Measurements from ENCODE around the gene LENG1. TPM values are rescaled to one million over a fixed set of nuclear protein-coding genes. Genes with fewer than 3 reads are reported as not detected.

Gene LENG1
- total and polyA plus RNA-seq, 7 donors = 7.8 to 11.5 (median 8.6) TPM

DNA sequence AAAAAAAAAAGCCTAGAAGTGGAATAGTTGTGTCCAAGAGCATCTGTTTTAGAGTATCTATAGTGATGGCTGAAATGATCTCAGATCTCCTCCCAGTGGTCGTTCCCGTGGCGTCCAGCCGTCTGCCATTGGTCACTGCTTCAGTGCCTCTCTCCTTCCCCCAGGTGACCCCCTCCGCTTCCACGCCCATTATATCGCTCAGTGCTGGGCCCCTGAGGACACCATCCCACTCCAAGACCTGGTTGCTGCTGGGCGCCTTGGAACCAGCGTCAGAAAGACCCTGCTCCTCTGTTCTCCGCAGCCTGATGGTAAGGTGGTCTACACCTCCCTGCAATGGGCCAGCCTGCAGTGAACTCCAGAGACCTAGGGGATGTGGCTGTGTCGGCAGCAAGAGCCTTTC, 33.5 kb upstream of the LENG1 start:
- 94 to 96% methylated on average over 11 of the region's 11 CpGs for WGBS, 2 donors
- H3K36me3 ChIP-seq = peaks cover 0 to 16% (median 4%) of the 10 kb centered on the region in 4 donors
- peaks cover 0 to 27% (median 24%) of the 10 kb centered on the region in 4 donors for H3K4me1 ChIP-seq
- TF ChIP-seq POLR2A (IDR thresholded peaks at IDR 0.05) (no peak), POLR2AphosphoS5 (IDR thresholded peaks at IDR 0.05) (no peak), EP300 (IDR thresholded peaks at IDR 0.05) (no peak)
- no peaks in the 10 kb centered on the region for H3K27me3 ChIP-seq
- no peak for DNase-seq
- H3K27ac ChIP-seq = peak overlapping the region in 2 of 4 donors; percentile 94 to 97
- intact Hi-C loops (cut with DNase I) = loop anchor here (10.0 kb wide), 1 partner anchor 922 kb away; the partner anchor contains the start of gene PPP1R12C
- no peak overlapping the region for H3K4me3 ChIP-seq
- H3K9me3 ChIP-seq = no peaks in the 10 kb centered on the region

DNA sequence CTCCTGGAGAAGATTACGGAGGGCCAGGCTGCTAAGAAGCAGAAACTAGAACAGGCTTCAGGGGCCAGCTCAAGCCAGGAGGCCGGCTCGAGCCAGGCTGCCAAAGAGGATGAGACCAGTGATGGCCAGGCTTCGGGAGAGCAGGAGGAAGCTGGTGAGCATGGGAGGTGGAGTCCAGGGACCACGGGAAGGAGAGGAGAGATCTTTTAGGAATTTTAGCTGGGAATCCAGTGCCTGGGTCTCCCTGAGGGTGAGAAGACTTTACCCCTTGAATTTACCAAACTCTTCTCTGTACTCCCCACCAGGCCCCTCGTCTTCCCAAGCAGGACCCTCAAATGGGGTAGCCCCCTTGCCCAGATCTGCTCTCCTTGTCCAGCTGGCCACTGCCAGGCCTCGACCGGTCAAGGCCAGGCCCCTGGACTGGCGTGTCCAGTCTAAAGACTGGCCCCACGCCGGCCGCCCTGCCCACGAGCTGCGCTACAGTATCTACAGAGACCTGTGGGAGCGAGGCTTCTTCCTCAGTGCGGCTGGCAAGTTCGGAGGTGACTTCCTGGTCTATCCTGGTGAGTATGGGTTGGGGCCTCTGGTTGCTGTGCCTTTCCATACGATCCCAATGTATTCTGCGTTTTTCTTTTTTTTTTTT, 32.4 kb upstream of the LENG1 start:
- 63 to 69% methylated on average over 19 of the region's 19 CpGs for whole genome bisulfite sequencing, 2 donors
- Histone ChIP-seq H3K9me3 (no peaks in the 10 kb centered on the region), H3K4me1 (peaks cover 0 to 28% (median 26%) of the 10 kb centered on the region in 4 donors), H3K36me3 (peaks cover 0 to 20% (median 4%) of the 10 kb centered on the region in 4 donors), H3K4me3 (peak overlapping the region; percentile 54 to 95 (median 88)), H3K27me3 (no peaks in the 10 kb centered on the region), H3K27ac (peak overlapping the region; percentile 94 to 99 (median 98))
- DNase-seq = no peak
- intact Hi-C loops (cut with DNase I) = loop anchor here (10.0 kb wide), 1 partner anchor 923 kb away; the partner anchor contains the start of gene PPP1R12C
- no peak for TF ChIP-seq POLR2A (IDR thresholded peaks at IDR 0.05)
- TF ChIP-seq, protein P1, sequence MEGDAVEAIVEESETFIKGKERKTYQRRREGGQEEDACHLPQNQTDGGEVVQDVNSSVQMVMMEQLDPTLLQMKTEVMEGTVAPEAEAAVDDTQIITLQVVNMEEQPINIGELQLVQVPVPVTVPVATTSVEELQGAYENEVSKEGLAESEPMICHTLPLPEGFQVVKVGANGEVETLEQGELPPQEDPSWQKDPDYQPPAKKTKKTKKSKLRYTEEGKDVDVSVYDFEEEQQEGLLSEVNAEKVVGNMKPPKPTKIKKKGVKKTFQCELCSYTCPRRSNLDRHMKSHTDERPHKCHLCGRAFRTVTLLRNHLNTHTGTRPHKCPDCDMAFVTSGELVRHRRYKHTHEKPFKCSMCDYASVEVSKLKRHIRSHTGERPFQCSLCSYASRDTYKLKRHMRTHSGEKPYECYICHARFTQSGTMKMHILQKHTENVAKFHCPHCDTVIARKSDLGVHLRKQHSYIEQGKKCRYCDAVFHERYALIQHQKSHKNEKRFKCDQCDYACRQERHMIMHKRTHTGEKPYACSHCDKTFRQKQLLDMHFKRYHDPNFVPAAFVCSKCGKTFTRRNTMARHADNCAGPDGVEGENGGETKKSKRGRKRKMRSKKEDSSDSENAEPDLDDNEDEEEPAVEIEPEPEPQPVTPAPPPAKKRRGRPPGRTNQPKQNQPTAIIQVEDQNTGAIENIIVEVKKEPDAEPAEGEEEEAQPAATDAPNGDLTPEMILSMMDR (IDR thresholded peaks at IDR 0.05) = no peak
- TF ChIP-seq EP300 (IDR thresholded peaks at IDR 0.05) = no peak
- TF ChIP-seq POLR2AphosphoS5 (IDR thresholded peaks at IDR 0.05) = no peak

DNA sequence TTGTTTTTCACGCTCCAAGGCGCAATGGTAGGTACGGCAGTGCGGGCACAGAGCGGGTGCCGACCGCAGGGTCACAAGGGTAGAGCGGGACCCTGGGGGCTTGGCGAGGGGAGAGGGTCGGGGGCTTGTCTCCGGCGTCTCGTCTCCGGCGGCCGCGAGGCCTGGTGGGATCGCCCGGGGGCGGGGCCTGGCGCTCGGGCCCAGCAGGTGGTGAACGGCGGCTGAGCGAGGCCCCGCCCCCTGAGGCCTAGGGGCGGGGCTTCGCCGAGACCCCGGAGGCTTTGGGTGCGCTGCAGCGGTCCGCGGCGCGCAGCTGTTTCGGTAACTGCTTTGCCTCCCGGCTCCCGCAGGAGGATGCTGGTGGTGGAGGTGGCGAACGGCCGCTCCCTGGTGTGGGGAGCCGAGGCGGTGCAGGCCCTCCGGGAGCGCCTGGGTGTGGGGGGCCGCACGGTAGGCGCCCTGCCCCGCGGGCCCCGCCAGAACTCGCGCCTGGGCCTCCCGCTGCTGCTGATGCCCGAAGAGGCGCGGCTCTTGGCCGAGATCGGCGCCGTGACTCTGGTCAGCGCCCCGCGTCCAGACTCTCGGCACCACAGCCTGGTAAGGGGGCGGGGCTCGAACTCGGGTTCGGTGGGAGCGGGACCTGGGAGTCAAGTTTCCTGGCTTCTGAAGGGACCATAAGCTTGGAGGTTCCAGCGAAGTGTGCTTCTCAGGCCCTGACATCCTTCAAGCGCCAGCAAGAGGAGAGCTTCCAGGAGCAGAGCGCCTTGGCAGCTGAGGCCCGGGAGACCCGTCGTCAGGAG, 31.7 kb upstream of the LENG1 start, which contains the start of gene TSEN34:
TSS of gene TSEN34 (plus strand) at position 298 of the 800 bp plus-strand sequence. CDS start at position 355, 57 bp downstream.
- no peaks in the 10 kb centered on the region for H3K9me3 ChIP-seq
- H3K27ac ChIP-seq = peak within 1 kb of the TSS; percentile 94 to 99 (median 98)
- DNase-seq = peak; percentile 81
- no peaks in the 10 kb centered on the region for H3K27me3 ChIP-seq
- peak within 1 kb of the TSS; percentile 54 to 95 (median 88) for H3K4me3 ChIP-seq
- 1% methylated on average over 77 of the region's 77 CpGs for WGBS, 2 donors
- H3K36me3 ChIP-seq = peaks cover 0 to 27% (median 4%) of the 10 kb centered on the region in 4 donors
- TF ChIP-seq POLR2AphosphoS5 (IDR thresholded peaks at IDR 0.05) (peak; percentile 66 to 90 (median 82)), POLR2A (IDR thresholded peaks at IDR 0.05) (peak; percentile 18 to 48), EP300 (IDR thresholded peaks at IDR 0.05) (no peak)
- TF ChIP-seq, protein P1 (IDR thresholded peaks at IDR 0.05) = no peak
- intact Hi-C loops (cut with DNase I) = loop anchor here (10.0 kb wide), 1 partner anchor 924 kb away; the partner anchor contains the start of gene PPP1R12C
- H3K4me1 ChIP-seq = peaks cover 0 to 28% (median 26%) of the 10 kb centered on the region in 4 donors

DNA sequence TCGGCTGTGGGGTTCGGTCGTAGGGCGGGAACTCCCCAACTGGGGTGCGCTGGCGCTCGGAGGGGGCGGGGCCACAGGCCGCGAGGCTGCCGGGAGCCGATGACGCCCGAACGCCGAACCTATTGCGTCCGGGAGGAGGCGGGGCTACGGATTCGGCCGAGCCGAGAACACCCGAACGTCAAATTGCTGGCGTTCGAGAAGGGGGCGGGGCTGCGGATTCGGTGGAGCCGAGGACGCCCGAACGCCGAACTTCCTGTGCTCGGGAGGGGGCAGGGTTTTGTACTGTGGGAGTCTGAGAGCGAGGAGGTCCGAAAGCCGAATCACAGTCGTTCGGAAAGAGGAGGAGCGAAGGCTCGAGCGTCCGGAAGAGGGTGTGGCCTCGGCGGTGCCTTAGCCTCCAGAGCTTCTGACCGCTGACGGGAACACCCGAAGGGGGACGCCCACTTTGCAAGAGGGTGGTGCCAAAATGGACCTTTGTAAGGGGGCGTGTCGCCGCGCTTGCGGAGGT, 31.0 kb upstream of the LENG1 start:
- Histone ChIP-seq H3K27me3 (no peaks in the 10 kb centered on the region), H3K4me3 (peak overlapping the region; percentile 54 to 95 (median 88)), H3K4me1 (peaks cover 0 to 28% (median 26%) of the 10 kb centered on the region in 4 donors), H3K9me3 (no peaks in the 10 kb centered on the region), H3K36me3 (peaks cover 0 to 29% (median 4%) of the 10 kb centered on the region in 4 donors), H3K27ac (peak overlapping the region; percentile 94 to 99 (median 98))
- DNase-seq = peak; percentile 100
- intact Hi-C loops (cut with DNase I) = loop anchor here (10.0 kb wide), 1 partner anchor 924 kb away; the partner anchor contains the start of gene PPP1R12C
- WGBS, 2 donors = 0% methylated on average over 56 of the region's 56 CpGs
- TF ChIP-seq, protein P1 (IDR thresholded peaks at IDR 0.05) = no peak
- TF ChIP-seq POLR2AphosphoS5 (IDR thresholded peaks at IDR 0.05) (no peak), POLR2A (IDR thresholded peaks at IDR 0.05) (no peak), EP300 (IDR thresholded peaks at IDR 0.05) (peak in 1 of 4 donors; percentile 71)
